HG03521 (cell line): ENCODE measurements around the gene NBPF11.
"Not testable (repeated sequence)": the region's sequence is repeated elsewhere in the genome, so short reads cannot be mapped to it uniquely, and the experiment has no call there.

Experiments used
- ATAC-seq: cut with Tn5 transposase; IDR thresholded peaks from one replicate; pipeline ENCODE4 v1.9.1; 2021; ENCODE audit warnings: mild to moderate bottlenecking, moderate library complexity; ENCODE audit not compliant: unreplicated experiment

NBPF11 gene

DNA sequence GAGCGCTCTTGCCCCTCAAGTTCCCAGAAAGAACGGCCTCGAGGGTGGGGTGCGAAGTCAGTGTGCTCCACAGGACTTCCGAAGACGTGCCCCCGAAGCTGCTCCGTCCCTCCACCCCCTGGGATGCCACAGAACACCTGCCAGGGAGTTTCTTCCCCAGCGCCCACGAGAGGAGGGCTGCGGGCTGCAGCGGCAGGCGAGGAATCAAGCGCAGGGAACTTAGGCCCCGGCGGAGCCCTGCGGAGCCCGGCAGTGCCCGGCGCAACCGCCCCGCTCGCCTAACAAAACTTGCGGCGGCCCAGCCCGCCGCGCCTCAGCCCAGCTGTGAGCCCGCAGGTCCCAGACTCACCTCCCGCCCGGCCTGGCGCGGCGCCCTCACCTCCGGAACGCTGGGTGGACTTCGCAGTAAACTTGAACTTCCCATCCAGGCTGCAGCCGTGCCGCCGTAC lies 686 bp downstream of the NBPF11 start:
- ATAC-seq, result peak; percentile 11

DNA sequence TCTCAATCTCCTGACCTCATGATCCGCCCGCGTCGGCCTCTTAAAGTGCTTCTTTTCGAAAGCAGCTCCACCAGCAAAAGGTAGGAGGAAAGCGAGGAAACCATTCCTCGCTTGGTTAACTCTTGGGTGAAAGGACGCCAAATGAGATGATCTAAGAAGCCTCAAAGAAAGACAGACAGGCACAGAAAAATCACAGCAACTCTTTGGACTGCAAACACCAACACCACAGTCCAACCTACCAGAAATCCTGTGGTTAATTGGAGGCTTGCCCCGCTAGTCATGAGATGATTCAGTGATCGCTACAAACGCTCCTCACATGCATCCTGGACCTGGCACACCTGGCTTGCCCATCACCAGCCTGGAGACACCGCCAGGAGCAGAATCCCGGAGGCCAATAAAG lies 1.1 kb downstream of the NBPF11 start:
- ATAC-seq, result not testable (repeated sequence)

DNA sequence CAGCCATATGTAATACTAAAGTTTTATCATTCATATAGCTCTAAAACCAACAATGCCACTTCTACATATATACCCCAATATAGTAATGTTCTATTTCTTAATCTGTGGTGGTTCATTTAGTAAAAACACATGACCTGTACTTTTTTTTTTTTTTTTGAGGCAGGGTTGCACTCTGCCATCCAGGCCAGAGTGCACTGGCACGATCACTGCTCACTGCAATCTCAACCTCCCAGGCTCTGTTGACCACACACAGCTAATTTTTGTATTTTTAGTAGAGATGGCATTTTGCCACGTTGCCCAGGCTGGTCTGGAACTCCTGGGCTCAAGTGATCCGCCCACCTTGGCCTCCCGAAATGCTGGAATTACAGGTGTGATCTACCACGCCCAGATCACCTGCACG lies 2.1 kb downstream of the NBPF11 start:
- ATAC-seq, result not testable (repeated sequence)

DNA sequence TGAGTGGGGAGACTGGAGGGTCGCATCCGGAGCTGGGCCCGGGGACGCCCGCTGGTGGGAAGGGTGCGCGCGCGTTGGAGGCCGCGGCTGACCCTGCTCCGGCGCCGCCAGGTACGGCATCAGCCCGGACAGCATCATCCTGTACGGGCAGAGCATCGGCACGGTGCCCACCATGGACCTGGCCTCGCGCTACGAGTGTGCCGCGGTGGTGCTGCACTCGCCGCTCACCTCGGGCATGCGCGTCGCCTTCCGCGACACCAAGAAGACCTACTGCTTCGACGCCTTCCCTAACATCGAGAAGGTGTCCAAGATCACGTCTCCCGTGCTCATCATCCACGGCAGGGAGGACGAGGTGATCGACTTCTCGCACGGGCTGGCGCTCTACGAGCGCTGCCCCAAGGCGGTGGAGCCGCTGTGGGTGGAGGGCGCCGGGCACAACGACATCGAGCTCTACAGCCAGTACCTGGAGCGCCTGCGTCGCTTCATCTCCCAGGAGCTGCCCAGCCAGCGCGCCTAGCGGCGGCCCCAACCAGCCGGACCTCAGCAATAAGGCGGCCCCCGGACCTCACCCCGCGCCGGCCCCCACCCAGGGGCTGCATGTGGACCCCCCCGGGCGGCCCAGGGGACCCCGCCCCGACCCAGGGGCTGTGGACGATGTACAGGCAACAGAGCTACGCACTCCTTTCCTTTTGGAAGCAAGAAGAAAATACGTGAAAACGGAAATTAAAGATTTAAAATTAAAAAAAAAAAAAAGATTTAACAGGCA lies 2.8 kb downstream of the NBPF11 start:
- not testable (repeated sequence) for ATAC-seq

DNA sequence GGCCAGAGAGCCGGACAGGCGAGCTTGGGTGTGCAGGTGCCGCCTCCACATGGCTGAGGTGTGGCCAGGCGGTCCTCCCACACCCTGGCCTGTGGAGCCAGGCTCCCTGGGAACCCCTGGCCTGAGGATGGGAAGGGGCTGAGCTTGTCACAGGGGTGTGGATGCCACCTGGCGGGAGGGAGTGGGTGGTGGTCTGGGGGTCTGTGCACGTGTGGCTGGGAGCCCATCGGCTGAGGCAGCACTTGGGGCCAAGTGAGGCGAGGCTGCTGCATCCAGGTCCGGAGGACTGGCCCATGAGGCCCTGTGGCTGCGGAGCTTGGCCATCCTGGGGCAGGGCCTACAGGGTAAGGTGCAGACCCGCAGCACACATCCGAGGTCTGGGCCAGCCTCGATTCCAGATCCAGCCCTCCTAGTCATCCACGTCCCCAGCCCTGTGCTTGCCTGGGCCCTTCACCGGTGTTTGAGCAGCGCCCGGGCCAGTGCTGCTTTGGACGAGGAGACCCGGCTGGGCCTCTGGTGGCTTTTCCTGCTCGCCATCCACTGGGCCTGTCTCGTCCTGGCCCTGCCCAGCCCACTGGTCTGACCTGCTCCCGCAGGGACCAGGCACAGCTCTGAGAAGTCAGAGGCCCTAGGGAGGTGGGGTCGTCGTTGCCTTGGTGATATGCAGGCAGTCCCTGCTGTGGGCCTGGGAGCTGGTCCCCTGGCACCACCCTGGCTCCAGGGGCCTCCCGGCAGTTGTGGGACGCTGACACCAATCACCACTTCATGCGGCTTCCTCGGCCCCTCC lies 4.8 kb downstream of the NBPF11 start:
- not testable (repeated sequence) for ATAC-seq

DNA sequence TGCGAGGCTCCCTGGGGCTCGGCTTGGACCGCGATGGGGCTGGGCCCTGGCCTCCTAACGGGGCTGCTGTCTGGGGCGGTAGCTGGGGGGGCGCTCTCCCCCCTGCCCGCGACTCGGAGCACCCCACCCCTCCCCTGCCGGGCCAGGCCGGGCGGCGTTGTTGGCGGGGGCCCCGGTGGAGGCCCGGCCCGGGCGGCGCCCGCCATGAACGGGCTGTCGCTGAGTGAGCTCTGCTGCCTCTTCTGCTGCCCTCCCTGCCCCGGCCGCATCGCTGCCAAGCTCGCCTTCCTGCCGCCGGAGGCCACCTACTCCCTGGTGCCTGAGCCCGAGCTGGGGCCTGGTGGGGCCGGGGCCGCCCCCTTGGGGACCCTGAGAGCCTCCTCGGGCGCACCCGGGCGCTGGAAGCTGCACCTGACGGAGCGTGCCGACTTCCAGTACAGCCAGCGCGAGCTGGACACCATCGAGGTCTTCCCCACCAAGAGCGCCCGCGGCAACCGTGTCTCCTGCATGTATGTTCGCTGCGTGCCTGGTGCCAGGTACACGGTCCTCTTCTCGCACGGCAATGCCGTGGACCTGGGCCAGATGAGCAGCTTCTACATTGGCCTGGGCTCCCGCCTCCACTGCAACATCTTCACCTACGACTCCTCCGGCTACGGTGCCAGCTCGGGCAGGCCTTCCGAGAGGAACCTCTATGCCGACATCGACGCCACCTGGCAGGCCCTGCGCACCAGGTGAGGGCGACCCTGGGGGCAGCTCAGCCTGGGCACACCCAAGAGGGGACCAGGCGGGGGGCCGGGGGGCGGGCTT lies 5.7 kb downstream of the NBPF11 start:
- ATAC-seq, result not testable (repeated sequence)

DNA sequence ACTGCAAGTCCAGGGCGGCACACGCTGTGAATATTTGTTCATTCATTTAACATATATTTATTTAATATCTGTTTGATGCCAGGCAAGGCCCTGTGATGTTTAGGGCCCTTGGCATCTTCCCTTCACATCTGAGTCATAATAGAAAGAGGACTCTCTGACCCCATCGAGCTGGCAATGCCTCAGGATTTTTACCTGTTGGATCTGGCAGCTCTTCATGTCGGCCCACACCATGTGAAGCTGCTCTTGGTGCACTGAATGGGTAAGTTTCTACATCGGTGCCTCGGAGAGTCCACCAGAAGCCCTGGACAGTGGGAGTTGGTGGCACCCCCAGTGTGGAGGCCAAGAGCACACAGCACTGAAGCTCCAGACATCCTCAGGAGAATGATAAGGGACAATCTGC lies 8.9 kb downstream of the NBPF11 start:
- not testable (repeated sequence) for ATAC-seq

DNA sequence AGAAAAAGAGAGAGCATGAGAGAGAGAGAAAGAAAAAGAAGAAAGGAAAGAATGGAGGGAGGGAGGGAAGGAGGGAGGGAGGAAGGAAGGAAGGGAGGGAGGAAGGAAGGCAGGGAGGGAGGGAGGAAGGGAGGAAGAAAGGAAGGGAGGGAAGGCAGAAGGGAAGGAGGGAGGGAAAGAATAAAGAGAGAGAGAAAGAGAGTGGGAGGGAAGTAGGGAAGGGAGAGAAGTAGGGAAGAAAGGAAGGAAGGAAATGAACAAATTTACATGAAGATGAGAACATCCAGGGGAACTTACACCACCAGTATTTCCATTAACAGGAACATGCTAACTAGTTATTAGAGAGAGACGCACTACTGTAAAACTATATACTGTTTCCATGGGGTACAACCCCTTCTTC lies 10.1 kb downstream of the NBPF11 start:
- ATAC-seq, result not testable (repeated sequence)

DNA sequence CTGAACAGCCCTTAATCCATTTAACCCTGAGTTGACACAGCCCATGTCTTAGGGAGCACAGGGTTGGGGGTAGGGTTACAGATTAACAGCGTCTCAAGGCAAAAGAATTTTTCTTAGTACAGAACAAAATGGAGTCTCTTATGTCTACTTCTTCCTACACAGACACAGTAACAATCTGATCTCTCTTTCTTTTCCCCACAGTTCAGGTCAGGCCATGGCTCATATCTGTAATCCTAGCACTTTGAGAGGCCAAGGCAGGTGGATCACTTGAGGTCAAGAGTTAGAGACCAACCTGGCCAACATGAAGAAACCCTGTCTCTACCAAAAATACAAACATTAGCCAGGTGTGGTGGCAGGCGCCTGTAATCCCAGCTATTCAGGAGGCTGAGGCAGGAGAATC lies 13.5 kb downstream of the NBPF11 start:
- not testable (repeated sequence) for ATAC-seq

DNA sequence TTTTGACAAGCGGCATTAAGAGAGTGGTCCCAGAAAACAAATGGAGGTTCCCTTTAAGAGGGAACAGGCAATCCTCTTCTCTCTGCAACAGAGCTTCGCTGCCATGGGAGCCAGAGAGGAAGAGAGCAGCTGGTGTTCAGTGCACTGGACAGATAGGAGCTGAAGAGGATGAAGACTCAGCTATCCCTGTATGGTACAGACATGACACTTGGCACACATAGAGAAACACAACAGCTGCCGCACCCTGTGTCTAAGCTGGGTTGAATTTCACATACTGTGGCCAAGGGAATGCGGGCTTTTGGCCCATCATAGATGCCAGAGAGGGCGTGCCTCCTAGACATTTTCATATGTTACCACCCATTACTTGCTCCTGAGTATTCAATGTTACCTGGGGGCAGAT lies 29.7 kb downstream of the NBPF11 start:
- not testable (repeated sequence) for ATAC-seq

DNA sequence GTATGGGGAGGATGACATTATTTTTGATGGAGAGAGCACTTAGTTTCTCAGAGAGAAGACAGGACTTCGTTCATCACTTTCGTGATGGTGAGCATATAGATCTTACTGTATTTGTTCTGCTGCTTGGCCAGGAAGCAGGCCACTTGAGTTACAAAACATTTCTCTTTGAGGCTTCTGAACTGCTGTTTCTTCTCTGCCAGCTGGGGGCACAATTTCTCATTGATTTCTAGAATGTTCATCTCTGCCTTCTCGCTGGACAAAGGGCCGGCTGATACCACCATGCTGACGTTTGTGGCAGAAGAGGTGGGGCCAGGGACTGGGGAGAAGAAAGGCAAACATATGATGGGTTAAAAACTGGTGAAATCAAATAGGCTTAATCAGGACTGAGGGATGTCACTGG lies 31.7 kb downstream of the NBPF11 start:
- not testable (repeated sequence) for ATAC-seq

DNA sequence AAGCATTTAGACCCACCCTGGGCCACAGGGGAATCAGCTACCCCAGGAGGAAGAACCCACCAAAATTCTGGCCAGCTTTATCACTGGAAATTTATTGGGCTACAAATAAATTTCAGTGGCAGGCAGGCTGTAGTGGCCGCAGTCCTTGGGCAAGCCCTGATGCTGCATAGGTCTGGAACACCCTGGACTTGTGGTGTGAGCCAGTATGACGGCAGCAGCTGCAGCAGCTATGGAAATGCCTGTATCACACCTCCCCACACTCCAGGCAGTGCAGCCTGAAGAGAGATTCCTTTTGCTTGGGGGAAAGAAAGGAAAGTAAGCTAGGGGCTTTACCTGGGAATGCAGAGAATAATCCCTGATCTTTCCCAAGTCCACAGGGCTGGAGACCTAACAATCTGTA lies 56.3 kb downstream of the NBPF11 start:
- ATAC-seq, result not testable (repeated sequence)

DNA sequence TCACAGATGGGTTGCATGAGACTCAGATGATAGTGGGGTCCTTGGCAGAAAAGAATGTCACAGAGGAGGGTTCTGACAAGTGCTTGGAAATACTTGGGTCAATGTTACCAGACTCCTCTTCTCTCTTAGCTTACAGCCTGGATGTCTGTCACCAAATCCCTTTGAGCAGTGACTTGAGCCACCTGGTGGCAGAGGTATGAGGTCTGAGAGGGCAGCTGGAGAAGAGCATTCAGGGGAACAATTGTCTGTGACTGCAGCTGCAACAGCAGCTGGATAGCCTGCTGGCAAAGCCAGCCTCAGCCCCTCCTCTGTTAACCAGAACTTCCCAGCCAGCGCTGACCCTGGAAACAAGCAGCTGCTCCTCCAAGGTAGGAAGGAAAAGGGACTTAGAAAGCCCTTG lies 65.9 kb downstream of the NBPF11 start:
- not testable (repeated sequence) for ATAC-seq

DNA sequence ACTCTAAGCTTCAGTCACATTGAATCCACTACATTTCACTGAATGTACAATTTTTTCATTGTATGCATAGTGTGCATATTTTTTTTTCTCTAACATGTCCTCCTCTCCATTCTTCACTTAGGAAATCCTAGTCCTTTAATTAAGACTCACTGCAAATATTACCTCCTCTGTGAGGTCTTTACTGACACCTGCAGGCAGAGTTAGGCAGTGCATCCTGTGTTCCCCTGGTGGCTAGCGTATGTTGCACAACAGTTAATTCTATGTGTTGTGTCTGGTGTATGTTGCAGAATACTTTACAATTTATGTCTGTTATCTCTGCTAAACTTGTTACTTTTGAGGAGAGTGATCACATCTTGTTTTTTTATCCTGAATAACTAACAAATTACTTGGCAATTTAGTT lies 70.9 kb downstream of the NBPF11 start:
- peak; percentile 72 for ATAC-seq

DNA sequence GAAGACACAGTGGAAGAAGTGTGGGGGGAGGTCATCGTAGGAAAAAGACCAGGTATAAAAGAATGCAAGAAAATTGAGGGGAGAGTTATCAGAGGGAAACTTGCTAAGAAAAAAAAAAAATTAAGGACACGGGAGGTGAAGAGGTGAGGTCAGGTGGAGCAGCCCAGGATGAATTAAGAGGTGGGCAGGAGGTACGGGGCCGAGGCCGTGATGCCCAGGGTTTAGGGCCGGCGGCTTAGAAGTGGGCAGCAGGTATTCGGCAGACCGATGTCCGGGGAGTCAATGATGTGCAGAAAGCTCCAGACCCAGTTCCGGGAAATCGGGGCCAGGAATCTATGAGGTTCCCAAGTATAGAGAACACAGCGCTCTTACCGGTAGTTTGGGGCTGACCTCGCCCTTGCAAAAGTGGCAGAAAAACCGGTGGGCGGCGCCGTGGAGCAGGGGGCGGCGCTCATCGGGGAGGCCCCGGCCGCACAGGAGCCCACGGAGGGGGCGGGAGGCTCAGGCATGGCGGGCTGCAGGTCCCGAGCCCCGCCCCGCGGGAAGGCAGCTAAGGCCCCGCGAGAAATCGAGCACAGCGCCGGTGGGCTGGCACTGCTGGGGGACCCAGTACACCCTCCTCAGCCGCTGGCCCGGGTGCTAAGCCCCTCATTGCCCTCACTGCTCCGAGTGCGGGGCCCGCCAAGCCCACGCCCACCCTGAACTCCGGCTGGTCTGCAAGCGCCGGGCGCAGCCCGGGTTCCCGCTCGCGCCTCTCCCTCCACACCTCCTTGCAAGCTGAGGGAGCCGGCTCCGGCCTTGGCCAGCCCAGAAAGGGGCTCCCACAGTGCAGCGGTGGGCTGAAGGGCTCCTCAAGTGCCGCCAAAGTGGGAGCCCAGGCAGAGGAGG lies 73.2 kb downstream of the NBPF11 start:
- ATAC-seq, result peak; percentile 45

DNA sequence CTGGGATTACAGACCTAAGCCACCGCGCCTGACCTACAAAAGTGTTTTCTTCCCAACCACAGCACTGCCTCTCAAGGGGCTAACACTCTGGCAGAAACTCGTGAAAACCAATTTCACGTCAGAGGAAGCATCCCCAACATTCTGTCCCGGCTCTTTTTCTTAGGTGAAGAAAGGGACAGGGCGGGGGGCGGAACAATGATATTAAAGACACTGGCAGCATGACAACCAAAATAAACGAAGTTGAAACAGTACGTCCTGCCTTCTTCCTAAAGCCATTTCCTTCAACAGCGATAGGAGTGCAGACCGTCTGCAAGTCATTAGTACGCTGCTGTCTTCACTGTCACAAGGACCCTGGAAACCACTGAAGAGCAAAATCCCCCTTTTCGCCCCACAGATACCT lies 74.0 kb downstream of the NBPF11 start:
- not testable (repeated sequence) for ATAC-seq

DNA sequence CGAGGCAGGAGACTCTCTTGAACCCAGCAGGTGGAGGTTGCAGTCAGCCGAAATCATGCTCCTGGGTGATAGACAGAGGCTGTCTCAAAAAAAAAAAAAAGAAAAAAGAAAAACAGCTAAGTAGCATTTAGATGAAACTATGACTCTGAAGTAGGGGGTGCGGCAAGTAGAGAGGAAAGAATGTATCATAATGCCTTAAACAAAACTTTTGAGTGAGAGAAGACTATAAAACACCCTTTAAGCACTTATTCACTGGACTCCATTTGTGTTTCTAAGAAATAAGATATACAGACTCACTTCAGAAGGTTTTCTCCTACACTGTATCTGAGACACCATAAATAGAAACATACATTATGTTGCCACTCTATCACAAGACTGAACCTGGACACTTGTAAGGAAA lies 74.6 kb downstream of the NBPF11 start:
- ATAC-seq, result not testable (repeated sequence)

DNA sequence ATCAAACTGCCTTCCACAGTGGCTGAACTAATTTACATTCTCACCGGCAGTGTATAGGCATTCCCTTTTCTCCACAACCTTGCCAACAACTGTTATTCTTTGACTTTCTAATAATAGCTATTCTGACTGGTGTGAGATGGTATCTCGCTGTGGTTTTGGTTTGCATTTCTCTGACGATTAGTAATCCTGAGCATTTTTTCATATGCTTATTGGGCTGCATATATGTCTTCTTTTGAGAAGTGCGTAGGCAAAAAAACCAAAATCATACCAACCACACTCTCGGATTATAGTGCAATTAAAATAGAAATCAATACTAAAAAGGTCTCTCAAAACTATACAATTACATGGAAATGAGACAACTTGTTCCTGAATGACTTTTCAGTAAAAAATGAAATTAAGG lies 78.7 kb downstream of the NBPF11 start:
- ATAC-seq, result not testable (repeated sequence)

DNA sequence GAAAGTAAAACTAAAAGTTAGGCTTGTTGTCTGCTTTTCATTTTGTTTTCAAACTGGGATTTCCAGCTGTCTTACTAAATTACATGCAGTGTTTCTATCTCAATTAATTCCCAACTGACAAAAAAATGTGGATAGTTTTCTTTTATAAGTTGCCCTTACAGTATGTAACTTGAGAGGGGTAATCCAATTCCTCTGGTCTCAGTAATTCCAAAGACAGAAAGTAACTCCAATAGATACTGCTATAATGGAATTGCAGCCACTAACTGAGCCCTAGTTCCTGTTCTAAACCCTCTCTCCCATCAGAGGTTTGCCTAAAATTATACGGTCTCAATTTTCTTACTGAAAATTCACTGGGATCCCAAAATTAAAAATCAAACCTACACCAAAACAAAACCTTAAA lies 83.5 kb downstream of the NBPF11 start:
- not testable (repeated sequence) for ATAC-seq

DNA sequence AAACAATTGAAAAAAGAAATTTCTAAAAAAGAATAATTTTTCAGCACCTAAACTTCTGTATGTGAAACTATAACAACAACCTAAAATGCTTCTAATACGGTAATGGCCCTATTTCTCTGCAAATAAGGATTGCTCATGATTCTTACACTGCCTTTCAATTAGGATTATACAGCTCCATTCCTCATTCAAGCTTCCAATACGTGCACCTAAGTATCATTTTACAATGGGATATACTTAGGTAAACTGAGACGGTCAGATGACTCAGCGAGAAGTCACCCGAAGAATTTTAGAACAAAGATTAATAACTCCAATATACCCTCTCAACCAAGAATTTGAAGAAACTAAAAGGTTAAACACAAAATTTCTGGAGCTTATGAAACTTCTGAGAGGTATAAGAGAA lies 83.9 kb downstream of the NBPF11 start:
- ATAC-seq, result not testable (repeated sequence)
